H1 (cell line): ENCODE results near the gene SPATS2L. TPM values are rescaled to one million over a fixed set of nuclear protein-coding genes. Genes with fewer than 3 reads are reported as not detected.

ENCODE experiments used
- CTCF ChIA-PET: fragments of 300-600 bp; sonication (Branson Sonifier 250); formaldehyde crosslinking; loops from one replicate; lab custom pipeline; 2021; ENCODE audit not compliant: partially characterized antibody; lab: Charles Lee
- POLR2A ChIA-PET: fragments of 300-600 bp; sonication (Branson Sonifier 250); formaldehyde crosslinking; loops from one replicate; lab custom pipeline; 2021; ENCODE audit warnings: inconsistent platforms; ENCODE audit not compliant: partially characterized antibody; lab: Charles Lee
- DNase-seq, 2 experiments: peaks; one replicate each; pipeline versions ENCODE4 v3.0.0 to v3.0.0-alpha.2; 2010 to 2022; ENCODE audit warnings: low spot score in 2 of 2, low read depth in 1 of 2, mixed read lengths in 1 of 2
- FAIRE-seq: peaks from 2 replicates; lab custom pipeline; 2011; peaks lifted over from hg19 to GRCh38; lab: Jason Lieb, UNC
- H2AFZ ChIP-seq: 2 replicates; pipeline ENCODE4 v1.8.1; 2012; ENCODE audit warnings: low read length, inconsistent platforms
- H2AK5ac ChIP-seq: 2 replicates; pipeline ENCODE4 v1.6.1; 2013; ENCODE audit warnings: low read depth, low read length
- H2BK120ac ChIP-seq: replicated peaks from 2 replicates; pipeline ENCODE3; 2013; ENCODE audit warnings: low read depth, low read length, inconsistent platforms
- H2BK12ac ChIP-seq: 2 replicates; pipeline ENCODE4 v1.6.1; 2013; ENCODE audit warnings: low read depth, low read length
- H2BK15ac ChIP-seq: 2 replicates; pipeline ENCODE4 v1.6.1; 2013; ENCODE audit warnings: low read length
- H2BK20ac ChIP-seq: 2 replicates; pipeline ENCODE4 v1.6.1; 2013; ENCODE audit warnings: low read length
- H2BK5ac ChIP-seq: 2 replicates; pipeline ENCODE4 v1.6.1; 2013; ENCODE audit warnings: low read depth, low read length
- H3K14ac ChIP-seq: 2 replicates; pipeline ENCODE4 v1.6.1; 2013; ENCODE audit warnings: inconsistent platforms; ENCODE audit not compliant: insufficient read length
- H3K18ac ChIP-seq: 2 replicates; pipeline ENCODE4 v1.6.1; 2013; ENCODE audit warnings: low read length; ENCODE audit errors: extremely low read depth
- H3K23ac ChIP-seq: 2 replicates; pipeline ENCODE4 v1.6.1; 2013; ENCODE audit warnings: inconsistent platforms; ENCODE audit not compliant: insufficient read length
- H3K23me2 ChIP-seq: 2 replicates; pipeline ENCODE4 v1.6.1; 2013; ENCODE audit warnings: low read depth, low read length
- H3K27ac ChIP-seq: 2 replicates; pipeline ENCODE4 v1.6.1; 2011; ENCODE audit warnings: low read depth, low read length, inconsistent platforms
- H3K27me3 ChIP-seq, 4 experiments: replicated peaks in 1 of 4; 1 replicate in 1 of 4; 2 replicates in 3 of 4; pipeline versions ENCODE4 v1.6.1 to v1.8.1; 2011 to 2013; ENCODE audit warnings: low read length in 3 of 4, mild to moderate bottlenecking in 3 of 4, inconsistent platforms in 2 of 4, mixed read lengths in 2 of 4, moderate library complexity in 1 of 4; ENCODE audit not compliant: control insufficient read depth in 3 of 4, insufficient read depth in 3 of 4; ENCODE audit errors: extremely low read depth in 1 of 4
- H3K36me3 ChIP-seq, 4 experiments: 2 replicates each; pipeline versions ENCODE4 v1.6.1 to v1.8.1; 2011 to 2013; ENCODE audit warnings: mild to moderate bottlenecking in 4 of 4, low read length in 3 of 4, moderate library complexity in 2 of 4, control low read depth in 1 of 4, inconsistent platforms in 1 of 4; ENCODE audit not compliant: insufficient read depth in 4 of 4, control insufficient read depth in 2 of 4
- H3K4ac ChIP-seq: replicated peaks from 2 replicates; pipeline ENCODE3; 2013; ENCODE audit warnings: low read length, low read depth, mixed read lengths, inconsistent platforms; ENCODE audit not compliant: insufficient read length
- H3K4me1 ChIP-seq, 4 experiments: replicated peaks in 1 of 4; 1 replicate in 1 of 4; 2 replicates in 3 of 4; pipeline versions ENCODE4 v1.6.1 to v1.8.1; 2011 to 2013; ENCODE audit warnings: low read length in 3 of 4, inconsistent platforms in 2 of 4, mixed read lengths in 1 of 4; ENCODE audit not compliant: insufficient read depth in 4 of 4, control insufficient read depth in 3 of 4
- H3K4me2 ChIP-seq, 2 experiments: 2 replicates each; pipeline versions ENCODE4 v1.6.1 to v1.8.1; 2011 to 2013; ENCODE audit warnings: low read depth in 2 of 2, low read length in 2 of 2, control low read depth in 1 of 2, inconsistent platforms in 1 of 2, mild to moderate bottlenecking in 1 of 2; ENCODE audit not compliant: insufficient read depth in 1 of 2
- H3K4me3 ChIP-seq, 4 experiments: fragments of 200-600, 300-600 bp in 1 of 4; sonication (generic), shearing (Covaris generic), sonication (Bioruptor Twin) in 1 of 4; 2 replicates each; pipeline versions ENCODE4 v1.5.1 to v1.8.1; 2011 to 2016; ENCODE audit warnings: low read length in 4 of 4, low read depth in 3 of 4, control low read depth in 2 of 4, inconsistent platforms in 2 of 4, mild to moderate bottlenecking in 2 of 4, mixed read lengths in 1 of 4, moderate library complexity in 1 of 4; ENCODE audit not compliant: insufficient read depth in 2 of 4; ENCODE audit errors: extremely low read depth in 1 of 4
- H3K56ac ChIP-seq: replicated peaks from 2 replicates; pipeline ENCODE3; 2013; ENCODE audit warnings: low read depth, mild to moderate bottlenecking, mixed read lengths, low read length, inconsistent platforms; ENCODE audit not compliant: insufficient read length
- H3K79me1 ChIP-seq: 2 replicates; pipeline ENCODE4 v1.6.1; 2013; ENCODE audit warnings: low read depth, low read length, control low read depth
- H3K79me2 ChIP-seq, 2 experiments: 2 replicates each; pipeline versions ENCODE4 v1.6.1 to v1.8.1; 2012 to 2013; ENCODE audit warnings: low read length in 2 of 2, mild to moderate bottlenecking in 2 of 2, inconsistent platforms in 1 of 2; ENCODE audit not compliant: insufficient read depth in 2 of 2, control insufficient read depth in 1 of 2
- H3K9ac ChIP-seq, 4 experiments: replicated peaks in 1 of 4; 1 replicate in 1 of 4; 2 replicates in 3 of 4; pipeline versions ENCODE4 v1.6.1 to v1.8.1; 2011 to 2013; ENCODE audit warnings: low read depth in 3 of 4, low read length in 3 of 4, control low read depth in 2 of 4, mild to moderate bottlenecking in 2 of 4, moderate library complexity in 2 of 4, inconsistent platforms in 1 of 4; ENCODE audit errors: extremely low read depth in 1 of 4
- H3K9me3 ChIP-seq, 2 experiments: 2 replicates each; pipeline versions ENCODE4 v1.6.1 to v1.8.1; 2012 to 2013; ENCODE audit warnings: mild to moderate bottlenecking in 2 of 2, moderate library complexity in 2 of 2, control low read depth in 1 of 2, inconsistent platforms in 1 of 2, low read depth in 1 of 2, low read length in 1 of 2, mixed read lengths in 1 of 2; ENCODE audit not compliant: insufficient read depth in 2 of 2
- H4K20me1 ChIP-seq, 2 experiments: replicated peaks in 1 of 2; 2 replicates each; pipeline versions ENCODE3 to v1.8.1; 2011 to 2013; ENCODE audit warnings: inconsistent platforms in 2 of 2, low read length in 2 of 2, mild to moderate bottlenecking in 1 of 2; ENCODE audit not compliant: insufficient read depth in 2 of 2, control insufficient read depth in 1 of 2
- H4K5ac ChIP-seq: 2 replicates; pipeline ENCODE4 v1.6.1; 2013; ENCODE audit warnings: low read length, low read depth, mixed read lengths, inconsistent platforms; ENCODE audit not compliant: insufficient read length
- H4K8ac ChIP-seq: 2 replicates; pipeline ENCODE4 v1.8.0; 2013; ENCODE audit warnings: mild to moderate bottlenecking, moderate library complexity, low read length, inconsistent platforms; ENCODE audit not compliant: insufficient read depth; ENCODE audit errors: extremely low read depth
- H4K91ac ChIP-seq: replicated peaks from 2 replicates; pipeline ENCODE3; 2013; ENCODE audit warnings: low read length, mixed read lengths, inconsistent platforms; ENCODE audit not compliant: insufficient read length
- ATF2 ChIP-seq: IDR thresholded peaks from 2 replicates; pipeline ENCODE4 v1.6.1; 2012; ENCODE audit warnings: low read length, inconsistent platforms
- ATF3 ChIP-seq: IDR thresholded peaks from 2 replicates; pipeline ENCODE4 v1.6.1; 2011; ENCODE audit warnings: low read depth, mild to moderate bottlenecking, low read length; ENCODE audit not compliant: insufficient read depth
- CBX8 ChIP-seq: fragments of 300-800, 300-1000 bp; sonication (generic); IDR thresholded peaks from 2 replicates; pipeline ENCODE4 v1.7.1; 2016; ENCODE audit warnings: low read depth, low read length, borderline replicate concordance
- CHD2 ChIP-seq: IDR thresholded peaks from 2 replicates; pipeline ENCODE4 v1.6.1; 2012; ENCODE audit warnings: low read length, improper control_type of control experiment
- E2F6 ChIP-seq: IDR thresholded peaks from 2 replicates; pipeline ENCODE4 v1.6.1; 2012; ENCODE audit warnings: inconsistent platforms
- EP300 ChIP-seq, 2 experiments: IDR thresholded peaks; 1 replicate in 1 of 2; 2 replicates in 1 of 2; pipeline ENCODE4 v1.6.1; 2011 to 2012; ENCODE audit warnings: low read depth in 2 of 2, low read length in 2 of 2, mild to moderate bottlenecking in 2 of 2, borderline replicate concordance in 1 of 2, inconsistent platforms in 1 of 2, moderate library complexity in 1 of 2
- HDAC2 ChIP-seq, 2 experiments: fragments of 300-600 bp in 1 of 2; sonication (generic) in 1 of 2; IDR thresholded peaks; 2 replicates each; pipeline ENCODE4 v1.6.1; 2011 to 2012; ENCODE audit warnings: low read depth in 2 of 2, low read length in 2 of 2, mild to moderate bottlenecking in 2 of 2, moderate library complexity in 2 of 2, borderline replicate concordance in 1 of 2, inconsistent platforms in 1 of 2
- RNF2 ChIP-seq: fragments of 200-900, 300-1000 bp; sonication (generic); IDR thresholded peaks from 2 replicates; pipeline ENCODE4 v1.7.1; 2016; ENCODE audit warnings: borderline replicate concordance, low read depth, mild to moderate bottlenecking, antibody characterized with exemption, low read length; ENCODE audit not compliant: poor library complexity, severe bottlenecking; ENCODE audit errors: missing control alignments
- TBP ChIP-seq: IDR thresholded peaks from 2 replicates; pipeline ENCODE4 v1.6.1; 2011; ENCODE audit warnings: low read depth, low read length, improper control_type of control experiment
- YY1 ChIP-seq: IDR thresholded peaks from 2 replicates; pipeline ENCODE4 v1.6.1; 2011; ENCODE audit warnings: low read depth, mild to moderate bottlenecking, low read length
- polyA plus RNA-seq, 7 experiments: library from polyadenylated mRNA; depleted of rRNA in 3 of 7; stranded (reverse) in 5 of 7; unstranded in 2 of 7; fragments of >200 nt in 5 of 7; fragments of 200-250 nt in 2 of 7; gene quantifications; 1 replicate in 5 of 7; 2 replicates in 1 of 7; 4 replicates in 1 of 7; pipeline versions ENCODE4 v1.2.1 to v1.2.3, GENCODE V29; 2011 to 2013; ENCODE audit warnings: missing spikeins in 2 of 7, mixed read lengths in 2 of 7
- total RNA-seq: library from RNA; stranded (reverse); fragmentation: NEBNext Ultra II Directional; extraction: Animal tissue kit (Norgen Biotek cat#: 25700); gene quantifications from 2 replicates; pipeline ENCODE4 v1.2.1, GENCODE V29; 2021

The SPATS2L gene
- total and polyA plus RNA-seq, 2 of the 8 experiments (the other 6 are each of a cell fraction or from before 2014, with no cell fraction given): 67.3 to 189 TPM

GRCh38 chr2:200492656-200493055 lies 186.2 kb downstream of the SPATS2L start:
- FAIRE-seq (no peak), DNase-seq (no peak)
- H2AK5ac ChIP-seq: no peak overlapping the region
- H2BK12ac ChIP-seq: no peak overlapping the region
- no peaks in the 10 kb centered on the region for H4K20me1 ChIP-seq
- no peak overlapping the region for H4K5ac ChIP-seq
- no peak overlapping the region for H3K18ac ChIP-seq
- CTCF ChIA-PET: interaction anchor here (1.1 to 2.3 kb wide), 6 partner anchors 9 to 519 kb away, joined by 3 to 36 read pairs (median 6); no protein-coding TSS in a partner anchor
- no peaks in the 10 kb centered on the region for H3K9me3 ChIP-seq
- H3K79me2 ChIP-seq: no peaks in the 10 kb centered on the region
- H3K4me2 ChIP-seq: no peak overlapping the region
- H3K4me1 ChIP-seq: peaks cover 0 to 2% (median 0%) of the 10 kb centered on the region in 4 experiments; a peak in 1 of 7 replicates
- POLR2A ChIA-PET: interaction anchor here (0.8 to 1.0 kb wide), 2 partner anchors 8 to 12 kb away, joined by 3 to 4 read pairs; no protein-coding TSS in a partner anchor
- H3K9ac ChIP-seq: no peak overlapping the region
- no peaks in the 10 kb centered on the region for H3K79me1 ChIP-seq
- H3K4ac ChIP-seq: no peak overlapping the region
- H4K91ac ChIP-seq: no peak overlapping the region
- H3K36me3 ChIP-seq: peaks cover 0 to 13% (median 0%) of the 10 kb centered on the region in 4 experiments; a peak in 2 of 8 replicates
- no peak overlapping the region for H2AFZ ChIP-seq
- no peak overlapping the region for H3K27ac ChIP-seq
- no peaks in the 10 kb centered on the region; the same call in 1 of the 2 replicates for H3K23me2 ChIP-seq
- H3K56ac ChIP-seq: no peak overlapping the region
- no peak overlapping the region for H3K23ac ChIP-seq
- H3K4me3 ChIP-seq: no peak overlapping the region
- H2BK20ac ChIP-seq: no peak overlapping the region
- no peak overlapping the region for H4K8ac ChIP-seq
- no peak overlapping the region for H2BK120ac ChIP-seq
- H3K27me3 ChIP-seq: no peaks in the 10 kb centered on the region
- H3K14ac ChIP-seq: no peak overlapping the region
- H2BK5ac ChIP-seq: no peak overlapping the region
- no peak overlapping the region for H2BK15ac ChIP-seq
- TF ChIP-seq HDAC2 (IDR thresholded peaks at IDR 0.05; ENCODE audit: borderline replicate concordance in 1 of 2, low read depth in 2 of 2, low read length in 2 of 2) (no peak), CHD2 (no peak), ATF3 (no peak), RNF2 (no peak), YY1 (no peak), TBP (no peak), ATF2 (no peak), EP300 (IDR thresholded peaks at IDR 0.05; ENCODE audit: borderline replicate concordance in 1 of 2, low read depth in 2 of 2, low read length in 2 of 2) (no peak), CBX8 (no peak), E2F6 (no peak)
